HCT116 (cell line): ENCODE data around the gene ZNF552. TPM values are rescaled to one million over a fixed set of nuclear protein-coding genes. Genes with fewer than 3 reads are reported as not detected.
"Not testable (repeated sequence)": the region's sequence is repeated elsewhere in the genome, so short reads cannot be mapped to it uniquely, and the experiment has no call there.

Experiments
- ATAC-seq: fragments of 200-7000 bp; cut with Tn5 transposase; 2 replicates; pipeline ENCODE4 v1.9.1; 2020; ENCODE audit warnings: mild to moderate bottlenecking, moderate library complexity
- BruUV-seq: library from RNA; stranded (reverse); fragments of 400-500 nt; replicated peaks from 2 replicates; lab custom pipeline; 2021; lab: Mats Ljungman, UMichigan
- CTCF ChIA-PET: fragments of 300-600 bp; sonication (Branson Sonifier 250); formaldehyde crosslinking; loops from one replicate; lab custom pipeline; 2021; ENCODE audit warnings: antibody characterized with exemption; lab: Charles Lee
- POLR2A ChIA-PET: fragments of 300-600, 350-600 bp; sonication (Branson Sonifier 250); formaldehyde crosslinking; loops from one replicate; lab custom pipeline; 2021; ENCODE audit warnings: antibody characterized with exemption; lab: Charles Lee
- RAD21 ChIA-PET, 2 experiments: fragments of 300-600 bp; sonication (Branson Sonifier 250); formaldehyde crosslinking; loops; one replicate each; lab custom pipeline; 2023; ENCODE audit warnings: low total read pairs in 2 of 2; ENCODE audit not compliant: uncharacterized antibody in 2 of 2, unreplicated experiment in 2 of 2, low non-redundant PET in 1 of 2; lab: Charles Lee
- DNase-seq: peaks from one replicate; pipeline ENCODE4 v3.0.0-alpha.2; 2010; ENCODE audit warnings: low read depth, low spot score
- H2AFZ ChIP-seq: fragments of 200-600 bp; shearing (Covaris generic), sonication (generic); 2 replicates; pipeline ENCODE4 v1.6.1; 2017; ENCODE audit warnings: low read depth, mixed run types, mixed read lengths, antibody characterized with exemption, low read length; ENCODE audit not compliant: poor library complexity, severe bottlenecking
- H3K27ac ChIP-seq: 2 replicates; pipeline ENCODE4 v1.5.1; 2012; ENCODE audit warnings: low read depth, low read length
- H3K27me3 ChIP-seq: fragments of 200-600 bp; sonication (generic); 2 replicates; pipeline ENCODE4 v1.6.1; 2016; ENCODE audit warnings: mixed run types, low read length, mixed read lengths; ENCODE audit not compliant: insufficient read depth
- H3K36me3 ChIP-seq, 2 experiments: fragments of 200-500 bp in 1 of 2; fragments of 200-600 bp in 1 of 2; sonication (Bioruptor generic) in 1 of 2; sonication (generic) in 1 of 2; 2 replicates each; pipeline versions ENCODE4 v1.5.1 to v1.6.1; 2014 to 2016; ENCODE audit warnings: low read length in 2 of 2, inconsistent platforms in 1 of 2, mixed read lengths in 1 of 2, mixed run types in 1 of 2; ENCODE audit not compliant: insufficient read depth in 2 of 2, control insufficient read depth in 1 of 2
- H3K4me1 ChIP-seq, 2 experiments: fragments of 200-600 bp in 1 of 2; sonication (generic) in 1 of 2; 2 replicates each; pipeline versions ENCODE4 v1.5.1 to v1.6.1; 2012 to 2017; ENCODE audit warnings: low read length in 2 of 2, inconsistent platforms in 1 of 2, mild to moderate bottlenecking in 1 of 2, mixed read lengths in 1 of 2, mixed run types in 1 of 2, moderate library complexity in 1 of 2; ENCODE audit not compliant: insufficient read depth in 2 of 2, control insufficient read depth in 1 of 2
- H3K4me2 ChIP-seq: fragments of 200-600 bp; sonication (generic); 2 replicates; pipeline ENCODE4 v1.6.1; 2017; ENCODE audit warnings: mixed run types, low read length, mixed read lengths
- H3K4me3 ChIP-seq, 2 experiments: fragments of 200-600 bp in 1 of 2; sonication (generic) in 1 of 2; replicated peaks in 1 of 2; 2 replicates each; pipeline ENCODE4 v1.5.1; 2011 to 2016; ENCODE audit warnings: low read length in 2 of 2, control low read depth in 1 of 2, low read depth in 1 of 2, mild to moderate bottlenecking in 1 of 2, mixed read lengths in 1 of 2, mixed run types in 1 of 2
- H3K79me2 ChIP-seq: fragments of 200-600 bp; sonication (generic); 2 replicates; pipeline ENCODE4 v1.6.1; 2017; ENCODE audit warnings: mild to moderate bottlenecking, mixed run types, low read length, moderate library complexity, mixed read lengths; ENCODE audit not compliant: insufficient read depth
- H3K9ac ChIP-seq: fragments of 200-600 bp; sonication (generic); 2 replicates; pipeline ENCODE4 v1.6.1; 2016; ENCODE audit warnings: low read length, mixed read lengths
- H3K9me2 ChIP-seq: fragments of 200-600 bp; sonication (generic), shearing (Covaris generic); 2 replicates; pipeline ENCODE4 v1.6.1; 2017; ENCODE audit warnings: mixed run types, mild to moderate bottlenecking, moderate library complexity; ENCODE audit not compliant: insufficient read depth
- H3K9me3 ChIP-seq, 2 experiments: fragments of 200-500 bp in 1 of 2; fragments of 200-600 bp in 1 of 2; sonication (Bioruptor generic) in 1 of 2; sonication (generic) in 1 of 2; 2 replicates each; pipeline ENCODE4 v1.6.1; 2014 to 2017; ENCODE audit warnings: low read length in 2 of 2, mixed read lengths in 2 of 2, inconsistent platforms in 1 of 2, low read depth in 1 of 2, mild to moderate bottlenecking in 1 of 2, mixed run types in 1 of 2, moderate library complexity in 1 of 2; ENCODE audit not compliant: control insufficient read depth in 1 of 2, insufficient read depth in 1 of 2
- H4K20me1 ChIP-seq: fragments of 200-600 bp; sonication (generic), shearing (Covaris generic); 2 replicates; pipeline ENCODE4 v1.6.1; 2017; ENCODE audit warnings: mixed run types, mild to moderate bottlenecking, moderate library complexity; ENCODE audit not compliant: insufficient read depth
- CBX3 ChIP-seq: IDR thresholded peaks from 2 replicates; pipeline ENCODE4 v1.6.1; 2012; ENCODE audit warnings: low read depth
- ELF1 ChIP-seq: IDR thresholded peaks from 2 replicates; pipeline ENCODE4 v1.6.1; 2012; ENCODE audit warnings: low read depth, borderline replicate concordance
- EZH2 ChIP-seq: fragments of 200-600 bp; sonication (generic); IDR thresholded peaks from 2 replicates; pipeline ENCODE4 v1.6.1; 2017; ENCODE audit warnings: antibody characterized with exemption, mixed run types
- EZH2phosphoT487 ChIP-seq: fragments of 200-600 bp; IDR thresholded peaks from 2 replicates; pipeline ENCODE4 v1.6.1; 2018; ENCODE audit warnings: antibody characterized with exemption, borderline replicate concordance
- FOSL1 ChIP-seq: IDR thresholded peaks from 2 replicates; pipeline ENCODE4 v1.6.1; 2012; ENCODE audit warnings: low read depth
- JUND ChIP-seq: IDR thresholded peaks from 2 replicates; pipeline ENCODE4 v1.6.1; 2012
- SP1 ChIP-seq: IDR thresholded peaks from 2 replicates; pipeline ENCODE4 v1.6.1; 2012; ENCODE audit warnings: low read depth
- TCF7L2 ChIP-seq: IDR thresholded peaks from 2 replicates; pipeline ENCODE4 v1.7.0; 2011; ENCODE audit warnings: borderline replicate concordance, inconsistent platforms; ENCODE audit not compliant: insufficient read depth, insufficient read length; ENCODE audit errors: extremely low read depth
- ZFX ChIP-seq: fragments of 450-650 bp; IDR thresholded peaks from 2 replicates; pipeline ENCODE4 v1.6.1; 2017
- intact Hi-C: fragments of 100-400 bp; cut with micrococcal nuclease; formaldehyde crosslinking; loops from 2 replicates; pipeline ENCODE4 v1.10.0; 2022
- total RNA-seq: library from RNA; stranded (reverse); gene quantifications from one replicate; pipeline ENCODE4 v1.2.1, GENCODE V29; 2021; ENCODE audit not compliant: unreplicated experiment
- TF ChIP-seq, protein P1 (sequence below): IDR thresholded peaks from 2 replicates; pipeline ENCODE4 v1.6.1; 2012
- TF ChIP-seq, protein P2 (sequence below), 3 experiments: fragments of 200-600 bp in 1 of 3; sonication (generic) in 1 of 3; IDR thresholded peaks in 2 of 3; conservative IDR thresholded peaks in 1 of 3; 2 replicates each; pipeline ENCODE4 v1.5.1; 2012 to 2017; ENCODE audit warnings: low read depth in 2 of 3, low read length in 2 of 3, antibody characterized with exemption in 1 of 3, borderline replicate concordance in 1 of 3, control low read depth in 1 of 3, mild to moderate bottlenecking in 1 of 3, mixed read lengths in 1 of 3, mixed run types in 1 of 3, moderate library complexity in 1 of 3; ENCODE audit not compliant: insufficient read depth in 1 of 3
- TF ChIP-seq, protein P3 (sequence below): IDR thresholded peaks from 2 replicates; pipeline ENCODE4 v1.6.1; 2012
- TF ChIP-seq, protein P4 (sequence below): IDR thresholded peaks from 2 replicates; pipeline ENCODE4 v1.6.1; 2012; ENCODE audit warnings: low read depth

ZNF552 gene
- total RNA-seq, 1 experiment from 2014 or later: 7.1 TPM

DNA sequence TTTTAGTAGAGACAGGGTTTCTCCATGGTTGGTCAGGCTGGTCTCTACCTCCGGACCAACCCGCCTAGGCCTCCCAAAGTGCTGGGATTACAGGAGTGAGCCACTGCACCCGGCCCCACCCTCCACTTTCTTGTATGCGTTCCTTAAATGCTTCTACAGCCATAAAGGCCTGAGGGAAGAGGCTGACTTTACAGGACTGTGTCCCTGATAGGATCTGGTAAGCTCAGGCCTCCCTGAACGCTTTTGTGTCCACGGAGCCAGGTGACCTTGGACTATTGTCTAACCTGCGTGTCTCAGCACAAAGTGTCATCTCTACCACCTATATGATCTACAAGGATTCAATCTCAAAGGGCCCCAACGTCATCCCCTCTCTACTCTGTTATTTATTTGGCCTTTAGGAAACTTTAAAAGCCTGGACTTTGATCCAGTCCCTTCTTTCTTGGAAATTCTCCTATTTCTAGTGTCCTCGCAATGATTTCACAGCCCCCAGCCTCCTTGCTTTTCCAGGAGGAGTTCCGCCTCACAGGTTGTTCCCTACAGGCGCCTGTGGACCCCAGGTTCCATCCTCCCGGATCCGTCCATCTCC is 701 bp downstream of the ZNF552 start:
- H3K27ac ChIP-seq: peak overlapping the region; percentile 58
- peak overlapping the region; percentile 93 for H3K9ac ChIP-seq
- ChIA-PET POLR2A (interaction anchor here (1.5 kb wide), 1 partner anchor 45 kb away, joined by 3 read pairs; the partner anchor contains the start of gene ZNF586), RAD21 (no interaction called here), CTCF (no interaction called here)
- peak overlapping the region; percentile 97 for H3K4me3 ChIP-seq
- H3K27me3 ChIP-seq: no peaks in the 10 kb centered on the region
- BruUV-seq: no TSS peak
- peaks cover 0 to 14% of the 10 kb centered on the region in 2 experiments; a peak in 3 of 4 replicates for H3K36me3 ChIP-seq
- H3K79me2 ChIP-seq: peaks cover 26% of the 10 kb centered on the region
- no peak for ATAC-seq
- DNase-seq: no peak
- no peaks in the 10 kb centered on the region for H3K9me3 ChIP-seq
- peaks cover 0 to 17% of the 10 kb centered on the region in 2 experiments; a peak in 2 of 4 replicates for H3K4me1 ChIP-seq
- H2AFZ ChIP-seq: no peak overlapping the region
- intact Hi-C loops: no loop called here
- H4K20me1 ChIP-seq: no peaks in the 10 kb centered on the region
- H3K4me2 ChIP-seq: peak overlapping the region; percentile 81
- no peaks in the 10 kb centered on the region for H3K9me2 ChIP-seq
- TF ChIP-seq CBX3 (no peak), TCF7L2 (no peak), JUND (no peak), EZH2 (no peak), ZFX (no peak), FOSL1 (no peak), SP1 (no peak), EZH2phosphoT487 (no peak), ELF1 (no peak)
- TF ChIP-seq, protein P1, sequence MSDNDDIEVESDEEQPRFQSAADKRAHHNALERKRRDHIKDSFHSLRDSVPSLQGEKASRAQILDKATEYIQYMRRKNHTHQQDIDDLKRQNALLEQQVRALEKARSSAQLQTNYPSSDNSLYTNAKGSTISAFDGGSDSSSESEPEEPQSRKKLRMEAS: no peak
- TF ChIP-seq, protein P2, sequence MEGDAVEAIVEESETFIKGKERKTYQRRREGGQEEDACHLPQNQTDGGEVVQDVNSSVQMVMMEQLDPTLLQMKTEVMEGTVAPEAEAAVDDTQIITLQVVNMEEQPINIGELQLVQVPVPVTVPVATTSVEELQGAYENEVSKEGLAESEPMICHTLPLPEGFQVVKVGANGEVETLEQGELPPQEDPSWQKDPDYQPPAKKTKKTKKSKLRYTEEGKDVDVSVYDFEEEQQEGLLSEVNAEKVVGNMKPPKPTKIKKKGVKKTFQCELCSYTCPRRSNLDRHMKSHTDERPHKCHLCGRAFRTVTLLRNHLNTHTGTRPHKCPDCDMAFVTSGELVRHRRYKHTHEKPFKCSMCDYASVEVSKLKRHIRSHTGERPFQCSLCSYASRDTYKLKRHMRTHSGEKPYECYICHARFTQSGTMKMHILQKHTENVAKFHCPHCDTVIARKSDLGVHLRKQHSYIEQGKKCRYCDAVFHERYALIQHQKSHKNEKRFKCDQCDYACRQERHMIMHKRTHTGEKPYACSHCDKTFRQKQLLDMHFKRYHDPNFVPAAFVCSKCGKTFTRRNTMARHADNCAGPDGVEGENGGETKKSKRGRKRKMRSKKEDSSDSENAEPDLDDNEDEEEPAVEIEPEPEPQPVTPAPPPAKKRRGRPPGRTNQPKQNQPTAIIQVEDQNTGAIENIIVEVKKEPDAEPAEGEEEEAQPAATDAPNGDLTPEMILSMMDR (IDR thresholded peaks at IDR 0.05 in 2 of 3, conservative IDR thresholded peaks at IDR 0.05 in 1 of 3; ENCODE audit: borderline replicate concordance in 1 of 3, insufficient read depth in 1 of 3, low read depth in 2 of 3, low read length in 2 of 3): no peak
- TF ChIP-seq, protein P3, sequence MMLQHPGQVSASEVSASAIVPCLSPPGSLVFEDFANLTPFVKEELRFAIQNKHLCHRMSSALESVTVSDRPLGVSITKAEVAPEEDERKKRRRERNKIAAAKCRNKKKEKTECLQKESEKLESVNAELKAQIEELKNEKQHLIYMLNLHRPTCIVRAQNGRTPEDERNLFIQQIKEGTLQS: no peak
- TF ChIP-seq, protein P4, sequence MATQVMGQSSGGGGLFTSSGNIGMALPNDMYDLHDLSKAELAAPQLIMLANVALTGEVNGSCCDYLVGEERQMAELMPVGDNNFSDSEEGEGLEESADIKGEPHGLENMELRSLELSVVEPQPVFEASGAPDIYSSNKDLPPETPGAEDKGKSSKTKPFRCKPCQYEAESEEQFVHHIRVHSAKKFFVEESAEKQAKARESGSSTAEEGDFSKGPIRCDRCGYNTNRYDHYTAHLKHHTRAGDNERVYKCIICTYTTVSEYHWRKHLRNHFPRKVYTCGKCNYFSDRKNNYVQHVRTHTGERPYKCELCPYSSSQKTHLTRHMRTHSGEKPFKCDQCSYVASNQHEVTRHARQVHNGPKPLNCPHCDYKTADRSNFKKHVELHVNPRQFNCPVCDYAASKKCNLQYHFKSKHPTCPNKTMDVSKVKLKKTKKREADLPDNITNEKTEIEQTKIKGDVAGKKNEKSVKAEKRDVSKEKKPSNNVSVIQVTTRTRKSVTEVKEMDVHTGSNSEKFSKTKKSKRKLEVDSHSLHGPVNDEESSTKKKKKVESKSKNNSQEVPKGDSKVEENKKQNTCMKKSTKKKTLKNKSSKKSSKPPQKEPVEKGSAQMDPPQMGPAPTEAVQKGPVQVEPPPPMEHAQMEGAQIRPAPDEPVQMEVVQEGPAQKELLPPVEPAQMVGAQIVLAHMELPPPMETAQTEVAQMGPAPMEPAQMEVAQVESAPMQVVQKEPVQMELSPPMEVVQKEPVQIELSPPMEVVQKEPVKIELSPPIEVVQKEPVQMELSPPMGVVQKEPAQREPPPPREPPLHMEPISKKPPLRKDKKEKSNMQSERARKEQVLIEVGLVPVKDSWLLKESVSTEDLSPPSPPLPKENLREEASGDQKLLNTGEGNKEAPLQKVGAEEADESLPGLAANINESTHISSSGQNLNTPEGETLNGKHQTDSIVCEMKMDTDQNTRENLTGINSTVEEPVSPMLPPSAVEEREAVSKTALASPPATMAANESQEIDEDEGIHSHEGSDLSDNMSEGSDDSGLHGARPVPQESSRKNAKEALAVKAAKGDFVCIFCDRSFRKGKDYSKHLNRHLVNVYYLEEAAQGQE: no peak

DNA sequence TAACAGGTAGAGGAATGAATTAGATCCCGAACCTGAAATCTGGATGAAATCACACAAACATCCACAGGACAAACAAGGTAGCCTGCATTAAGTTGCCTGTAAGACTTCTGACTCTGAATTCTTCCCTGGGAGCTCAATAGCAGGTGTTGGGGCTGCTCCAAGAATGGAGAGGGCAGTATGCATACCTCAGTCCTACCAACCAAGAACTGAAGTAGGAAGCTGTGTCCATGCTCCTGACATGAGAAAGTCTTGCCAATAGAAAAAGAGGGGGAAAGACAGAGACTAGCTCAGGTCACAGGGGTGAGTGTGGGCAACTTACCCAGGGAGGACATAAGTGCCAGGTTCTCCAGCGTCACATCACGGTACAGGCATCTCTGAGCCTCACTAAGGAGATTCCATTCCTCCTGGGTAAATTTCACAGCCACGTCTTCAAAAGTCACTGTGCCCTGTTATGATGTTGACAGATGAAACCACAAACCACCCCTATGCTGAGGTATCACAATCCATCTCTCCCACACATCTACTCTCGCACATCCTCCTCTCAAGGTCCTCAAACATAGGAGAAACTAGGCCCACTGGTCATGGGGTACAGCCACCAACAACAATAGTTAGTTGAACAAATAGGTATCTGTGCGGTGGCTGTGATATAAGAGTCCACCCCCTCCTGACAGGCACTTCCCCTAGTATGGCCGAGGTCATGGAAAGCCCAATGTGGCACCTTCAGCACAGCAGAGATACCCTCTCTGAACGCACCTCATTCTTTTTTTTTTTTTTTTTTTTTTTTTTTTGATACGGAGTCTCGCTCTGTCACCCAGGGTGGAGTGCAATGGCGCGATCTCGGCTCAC is 1.5 kb downstream of the ZNF552 start:
- RAD21 ChIA-PET, BruUV-seq, CTCF ChIA-PET, H3K9me2 ChIP-seq, DNase-seq, H3K9ac ChIP-seq, ATAC-seq, H2AFZ ChIP-seq, H4K20me1 ChIP-seq, H3K27ac ChIP-seq, intact Hi-C loops, H3K27me3 ChIP-seq, H3K9me3 ChIP-seq: not testable (repeated sequence)
- POLR2A ChIA-PET: interaction anchor here (1.5 kb wide), 1 partner anchor 44 kb away, joined by 3 read pairs; the partner anchor contains the start of gene ZNF586
- peak overlapping the region; percentile 97; a peak in 3 of 4 replicates for H3K4me3 ChIP-seq
- H3K79me2 ChIP-seq: peaks cover 26% of the 10 kb centered on the region
- H3K36me3 ChIP-seq: peaks cover 3 to 20% of the 10 kb centered on the region in 2 experiments
- H3K4me1 ChIP-seq: peaks cover 0 to 12% of the 10 kb centered on the region in 2 experiments; a peak in 1 of 4 replicates
- H3K4me2 ChIP-seq: peak overlapping the region; percentile 81
